Measurements from ENCODE around the gene CAPRIN2. TPM values are rescaled to one million over a fixed set of nuclear protein-coding genes. Genes with fewer than 3 reads are reported as not detected.

Gene CAPRIN2
- total and polyA plus RNA-seq, 2 experiments from 2014 or later, result 36.5 to 41.3 TPM

- TF ChIP-seq REST (IDR thresholded peaks at IDR 0.05; ENCODE audit: unreplicated experiment) (no peak), CREB1 (CRISPR knock-in tag; IDR thresholded peaks at IDR 0.05; ENCODE audit: low read depth) (no peak), ETS1 (IDR thresholded peaks at IDR 0.05) (no peak), ZNF331 (CRISPR knock-in tag; IDR thresholded peaks at IDR 0.05; ENCODE audit: low read depth) (no peak), POLR2AphosphoS5 (IDR thresholded peaks at IDR 0.05; ENCODE audit: low read depth) (no peak), CTCF (conservative IDR thresholded peaks at IDR 0.05; ENCODE audit: low read depth in 2 of 2) (no peak)
Measured at GRCh38 chr12:30748147-30748546, 6.6 kb downstream of the CAPRIN2 start (continued).

- peaks cover 10% of the 10 kb centered on the region; the same call in 2 of the 3 replicates for H3K4me1 Mint-ChIP-seq
- H2AFZ ChIP-seq, result no peak overlapping the region
- no peak overlapping the region for H3K4me3 Mint-ChIP-seq
- H3K27ac Mint-ChIP-seq, result no peak overlapping the region
- no peaks in the 10 kb centered on the region for H3K9me3 Mint-ChIP-seq
- no peak overlapping the region for H3K4me2 ChIP-seq
- H4K20me1 ChIP-seq (replicated peaks; ENCODE audit: insufficient read depth), result peaks cover 22% of the 10 kb centered on the region; the same call in 1 of the 2 replicates
- H3K36me3 ChIP-seq (ENCODE audit: insufficient read depth), result peaks cover 4% of the 10 kb centered on the region; the same call in 1 of the 2 replicates
- no peak overlapping the region for H3K4me3 ChIP-seq
- no peaks in the 10 kb centered on the region for H3F3A ChIP-seq (replicated peaks; ENCODE audit: low read depth)
- H3K27me3 ChIP-seq (ENCODE audit: insufficient read depth), result no peaks in the 10 kb centered on the region
- H3K27me3 Mint-ChIP-seq (ENCODE audit: insufficient read depth, low read depth, poor library complexity), result no peaks in the 10 kb centered on the region
- no peak overlapping the region for H3K27ac ChIP-seq (ENCODE audit: low read depth)
- peaks cover 10% of the 10 kb centered on the region; the same call in 1 of the 2 replicates for H3K4me1 ChIP-seq (ENCODE audit: insufficient read depth)
- peaks cover 23% of the 10 kb centered on the region for H3K36me3 Mint-ChIP-seq (ENCODE audit: low read depth)
- DNase-seq (ENCODE audit: low spot score), result no peak
- H3K79me2 ChIP-seq (replicated peaks; ENCODE audit: insufficient read depth), result peaks cover 93% of the 10 kb centered on the region
- H3K9me2 ChIP-seq (ENCODE audit: insufficient read depth), result no peaks in the 10 kb centered on the region
- ATAC-seq, result no peak
- TF ChIP-seq ZNF114 (CRISPR knock-in tag; IDR thresholded peaks at IDR 0.05) (no peak), REST (IDR thresholded peaks at IDR 0.05; ENCODE audit: unreplicated experiment) (no peak), ETS1 (IDR thresholded peaks at IDR 0.05) (no peak), CREB1 (CRISPR knock-in tag; IDR thresholded peaks at IDR 0.05; ENCODE audit: low read depth) (no peak)
Measured at GRCh38 chr12:30746190-30746589, 8.6 kb downstream of the CAPRIN2 start.
